ENCODE results near the gene FOXP2.

The FOXP2 gene

GRCh38 chr7:114722562-114722961 is 307.9 kb downstream of the FOXP2 start:
- DNase-seq (ENCODE audit: low read depth) = no peak

GRCh38 chr7:114723308-114723707 is 308.7 kb downstream of the FOXP2 start:
- DNase-seq (ENCODE audit: low read depth) = no peak

- no peak for DNase-seq (ENCODE audit: low read depth)
Observed at GRCh38 chr7:114740095-114740494, 325.5 kb downstream of the FOXP2 start.

GRCh38 chr7:114740941-114741340 is 326.3 kb downstream of the FOXP2 start:
- DNase-seq (ENCODE audit: low read depth) = no peak

- DNase-seq (ENCODE audit: low read depth) = no peak
Observed at GRCh38 chr7:114741911-114742310, 327.3 kb downstream of the FOXP2 start.

All from activated T-cell treated with anti-CD3 and anti-CD28 coated beads for 48 hours (primary cell).